Renal pelvis (tissue), 4 donors: ENCODE data around the gene SELENOK. TPM values are rescaled to one million over a fixed set of nuclear protein-coding genes. Genes with fewer than 3 reads are reported as not detected.

Source experiments
- DNase-seq: peaks from one replicate; pipeline ENCODE4 v3.0.0-alpha.2; 2013
- polyA plus RNA-seq, 3 donors: library from polyadenylated mRNA; unstranded; fragments of 120-200 nt; gene quantifications; one replicate each; pipeline ENCODE4 v1.2.1, GENCODE V29; 2013; ENCODE audit not compliant: insufficient read length in 3 of 3

The SELENOK gene
- polyA plus RNA-seq, 3 donors, result 66.2 to 74.9 (median 68.7) TPM

- no peak for DNase-seq
Observed at GRCh38 chr3:53890726-53891475, 758 bp downstream of the SELENOK start.

- no peak for DNase-seq
Observed at GRCh38 chr3:53888232-53888631, 3.4 kb downstream of the SELENOK start.

GRCh38 chr3:53887446-53887845, 4.2 kb downstream of the SELENOK start:
- DNase-seq, result no peak

- DNase-seq, result no peak
Observed at GRCh38 chr3:53885239-53885638, 6.4 kb downstream of the SELENOK start.

GRCh38 chr3:53884623-53885022, 7.0 kb downstream of the SELENOK start:
- DNase-seq, result no peak

- no peak for DNase-seq
Observed at GRCh38 chr3:53883008-53883407, 8.7 kb downstream of the SELENOK start.

- DNase-seq, result peak; percentile 87
Observed at GRCh38 chr3:53881691-53882593, 9.7 kb downstream of the SELENOK start, which contains the start of gene ACTR8. Gene ACTR8 (minus strand): TSS chr3:53882152. CDS start chr3:53882101, 51 bp downstream.

- no peak for DNase-seq
Observed at GRCh38 chr3:53880396-53881345, 11.0 kb downstream of the SELENOK start.

- DNase-seq, result no peak
Observed at GRCh38 chr3:53865732-53866499, 25.7 kb downstream of the SELENOK start.

GRCh38 chr3:53863145-53863544, 28.5 kb downstream of the SELENOK start:
- DNase-seq, result no peak

- no peak for DNase-seq
Observed at GRCh38 chr3:53862241-53862640, 29.4 kb downstream of the SELENOK start.

- DNase-seq, result no peak
Observed at GRCh38 chr3:53860196-53860595, 31.5 kb downstream of the SELENOK start.

- DNase-seq, result no peak
Observed at GRCh38 chr3:53859178-53859577, 32.5 kb downstream of the SELENOK start.

- DNase-seq, result no peak
Observed at GRCh38 chr3:53858096-53858741, 33.4 kb downstream of the SELENOK start.

GRCh38 chr3:53856964-53857363, 34.7 kb downstream of the SELENOK start:
- DNase-seq, result no peak

GRCh38 chr3:53850895-53851294, 40.8 kb downstream of the SELENOK start:
- DNase-seq, result no peak

GRCh38 chr3:53849916-53850315, 41.7 kb downstream of the SELENOK start:
- DNase-seq, result no peak

GRCh38 chr3:53846851-53847155, 44.9 kb downstream of the SELENOK start:
- DNase-seq, result no peak

GRCh38 chr3:53846134-53846850, 45.4 kb downstream of the SELENOK start, which contains the start of the genes CHDH and IL17RB:
Gene CHDH (minus strand): TSS chr3:53846419. CDS start chr3:53824008, 22,411 bp downstream.
Gene IL17RB (plus strand): TSS chr3:53846568. CDS start chr3:53846589, 21 bp downstream.
- peak; percentile 52 for DNase-seq

- DNase-seq, result no peak
Observed at GRCh38 chr3:53845881-53846133, 45.9 kb downstream of the SELENOK start.
